Ascending aorta (tissue), 2 donors: ENCODE measurements around the gene PDCD1LG2. TPM values are rescaled to one million over a fixed set of nuclear protein-coding genes. Genes with fewer than 3 reads are reported as not detected.

Source experiments
- DNase-seq, 2 donors: peaks; one replicate each; pipeline ENCODE4 v3.0.0-alpha.2; 2019; ENCODE audit warnings: low spot score in 2 of 2
- H3K27ac ChIP-seq, 2 donors: fragments of 200-600 bp; sonication (generic); one replicate each; pipeline ENCODE4 v1.5.1; 2016 to 2017; ENCODE audit warnings: mild to moderate bottlenecking in 1 of 2
- H3K27me3 ChIP-seq: fragments of 200-600 bp; sonication (generic); one replicate; pipeline ENCODE4 v1.5.1; 2017
- H3K36me3 ChIP-seq, 2 donors: fragments of 200-600 bp; sonication (generic); one replicate each; pipeline ENCODE4 v1.5.1; 2016
- H3K4me1 ChIP-seq, 2 donors: fragments of 200-600 bp; sonication (generic); one replicate each; pipeline ENCODE4 v1.5.1; 2016 to 2017; ENCODE audit warnings: mild to moderate bottlenecking in 1 of 2
- H3K4me3 ChIP-seq, 2 donors: fragments of 200-600 bp; sonication (generic); one replicate each; pipeline ENCODE4 v1.5.1; 2016 to 2017; ENCODE audit warnings: mild to moderate bottlenecking in 1 of 2
- H3K9me3 ChIP-seq, 2 donors: fragments of 200-600 bp; sonication (generic); one replicate each; pipeline ENCODE4 v1.5.1; 2016
- intact Hi-C: fragments of 100-400 bp; cut with DNase I; formaldehyde crosslinking; loops from one replicate; pipeline ENCODE4 v1.15.1; 2023
- total RNA-seq: library from RNA; depleted of rRNA; stranded (reverse); fragments of >200 nt; gene quantifications from one replicate; pipeline ENCODE4 v1.1.0, GENCODE V29; 2016
- TF ChIP-seq, protein P1 (sequence below), 3 experiments: fragments of 200-600 bp in 2 of 3; fragments of 450-650 bp in 1 of 3; sonication (generic) in 2 of 3; IDR thresholded peaks; one replicate each; pipeline ENCODE4 v1.5.1; 2016 to 2019; ENCODE audit warnings: antibody characterized with exemption in 3 of 3, mild to moderate bottlenecking in 1 of 3, moderate library complexity in 1 of 3

Gene PDCD1LG2
- total RNA-seq, 1 donor from 2014 or later: 1.1 TPM

- H3K27me3 ChIP-seq: no peaks in the 10 kb centered on the region
- H3K36me3 ChIP-seq: no peaks in the 10 kb centered on the region
- TF ChIP-seq, protein P1, sequence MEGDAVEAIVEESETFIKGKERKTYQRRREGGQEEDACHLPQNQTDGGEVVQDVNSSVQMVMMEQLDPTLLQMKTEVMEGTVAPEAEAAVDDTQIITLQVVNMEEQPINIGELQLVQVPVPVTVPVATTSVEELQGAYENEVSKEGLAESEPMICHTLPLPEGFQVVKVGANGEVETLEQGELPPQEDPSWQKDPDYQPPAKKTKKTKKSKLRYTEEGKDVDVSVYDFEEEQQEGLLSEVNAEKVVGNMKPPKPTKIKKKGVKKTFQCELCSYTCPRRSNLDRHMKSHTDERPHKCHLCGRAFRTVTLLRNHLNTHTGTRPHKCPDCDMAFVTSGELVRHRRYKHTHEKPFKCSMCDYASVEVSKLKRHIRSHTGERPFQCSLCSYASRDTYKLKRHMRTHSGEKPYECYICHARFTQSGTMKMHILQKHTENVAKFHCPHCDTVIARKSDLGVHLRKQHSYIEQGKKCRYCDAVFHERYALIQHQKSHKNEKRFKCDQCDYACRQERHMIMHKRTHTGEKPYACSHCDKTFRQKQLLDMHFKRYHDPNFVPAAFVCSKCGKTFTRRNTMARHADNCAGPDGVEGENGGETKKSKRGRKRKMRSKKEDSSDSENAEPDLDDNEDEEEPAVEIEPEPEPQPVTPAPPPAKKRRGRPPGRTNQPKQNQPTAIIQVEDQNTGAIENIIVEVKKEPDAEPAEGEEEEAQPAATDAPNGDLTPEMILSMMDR (IDR thresholded peaks at IDR 0.05): no peak
- no peak for DNase-seq
- intact Hi-C loops: loop anchor here (5.0 kb wide), 1 partner anchor 42 kb away; the partner anchor contains the start of gene PDCD1LG2
- no peaks in the 10 kb centered on the region for H3K9me3 ChIP-seq
- no peak overlapping the region for H3K4me3 ChIP-seq
- peak overlapping the region in 1 of 2 donors; percentile 75 for H3K27ac ChIP-seq
- peaks cover 10 to 44% of the 10 kb centered on the region in 2 donors for H3K4me1 ChIP-seq
These were observed 43.9 kb downstream of the PDCD1LG2 start for GRCh38 chr9:5554254-5554653.

DNA sequence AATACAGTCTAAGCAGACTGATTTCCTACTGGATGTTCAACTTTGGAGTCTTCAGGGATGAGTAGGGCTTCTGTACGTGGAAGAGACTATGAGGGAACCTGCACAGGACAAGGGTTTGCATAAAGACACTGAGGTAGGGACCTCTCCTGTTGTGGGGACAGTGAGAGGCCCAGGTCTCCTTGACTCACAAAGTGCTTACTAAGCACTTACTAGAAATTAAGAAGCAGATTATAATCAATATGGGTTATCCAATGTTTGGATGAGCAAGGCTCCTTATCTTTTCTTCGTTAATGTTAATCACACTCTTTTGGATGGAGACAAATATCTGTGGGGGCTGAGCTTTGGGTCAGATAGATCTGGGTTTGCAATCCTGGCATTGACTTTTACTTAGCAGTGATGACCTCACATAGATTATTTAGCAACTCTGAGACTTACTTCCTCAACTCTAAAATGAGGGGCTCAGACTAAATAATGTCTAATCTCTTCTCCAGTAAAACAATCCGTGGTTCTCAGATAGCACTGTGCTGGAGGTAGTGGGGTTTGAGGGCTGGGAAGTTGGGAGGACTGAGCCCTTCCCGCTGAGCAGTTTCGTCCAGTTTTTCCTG lies 45.9 kb downstream of the PDCD1LG2 start:
- intact Hi-C loops: loop anchor here (2.0 to 5.0 kb wide), 2 partner anchors 23 to 36 kb away; no protein-coding TSS in a partner anchor
- H3K4me1 ChIP-seq: peaks cover 10 to 41% of the 10 kb centered on the region in 2 donors
- H3K27me3 ChIP-seq: no peaks in the 10 kb centered on the region
- DNase-seq: no peak
- TF ChIP-seq, protein P1 (IDR thresholded peaks at IDR 0.05): no peak
- no peak overlapping the region for H3K4me3 ChIP-seq
- H3K36me3 ChIP-seq: no peaks in the 10 kb centered on the region
- H3K27ac ChIP-seq: peak overlapping the region; percentile 80
- no peaks in the 10 kb centered on the region for H3K9me3 ChIP-seq

- H3K27me3 ChIP-seq: no peaks in the 10 kb centered on the region
- DNase-seq: no peak
- H3K27ac ChIP-seq: peak overlapping the region; percentile 80
- peaks cover 8 to 42% of the 10 kb centered on the region in 2 donors for H3K4me1 ChIP-seq
- no peaks in the 10 kb centered on the region for H3K36me3 ChIP-seq
- peak overlapping the region in 1 of 2 donors; percentile 24 for H3K4me3 ChIP-seq
- no peaks in the 10 kb centered on the region for H3K9me3 ChIP-seq
- TF ChIP-seq, protein P1 (IDR thresholded peaks at IDR 0.05): no peak
- intact Hi-C loops: loop anchor here (2.0 to 5.0 kb wide), 2 partner anchors 21 to 34 kb away; no protein-coding TSS in a partner anchor
These were observed 47.6 kb downstream of the PDCD1LG2 start for GRCh38 chr9:5557606-5558587.

GRCh38 chr9:5559659-5560058 lies 49.3 kb downstream of the PDCD1LG2 start:
- peaks cover 7 to 35% of the 10 kb centered on the region in 2 donors for H3K4me1 ChIP-seq
- DNase-seq: no peak
- H3K9me3 ChIP-seq: no peaks in the 10 kb centered on the region
- H3K4me3 ChIP-seq: no peak overlapping the region
- TF ChIP-seq, protein P1 (IDR thresholded peaks at IDR 0.05): no peak
- H3K27me3 ChIP-seq: no peaks in the 10 kb centered on the region
- H3K36me3 ChIP-seq: no peaks in the 10 kb centered on the region
- no peak overlapping the region for H3K27ac ChIP-seq
- intact Hi-C loops: loop anchor here (5.0 kb wide), 1 partner anchor 33 kb away; no protein-coding TSS in a partner anchor

GRCh38 chr9:5560443-5561100 lies 50.2 kb downstream of the PDCD1LG2 start:
- no peak for DNase-seq
- Histone ChIP-seq H3K9me3 (no peaks in the 10 kb centered on the region), H3K36me3 (no peaks in the 10 kb centered on the region), H3K27me3 (no peaks in the 10 kb centered on the region), H3K4me3 (no peak overlapping the region), H3K27ac (no peak overlapping the region), H3K4me1 (peaks cover 7 to 29% of the 10 kb centered on the region in 2 donors)
- intact Hi-C loops: no loop called here
- TF ChIP-seq, protein P1 (IDR thresholded peaks at IDR 0.05): no peak
